PC-9 (cell line): Measurements from ENCODE around the gene CLVS2. TPM values are rescaled to one million over a fixed set of nuclear protein-coding genes. Genes with fewer than 3 reads are reported as not detected.

Experiments
- BruUV-seq: library from RNA; stranded (reverse); fragments of 400-500 nt; replicated peaks from 2 replicates; lab custom pipeline; 2021; lab: Mats Ljungman, UMichigan
- CTCF ChIA-PET: fragments of 300-600 bp; sonication (Branson Sonifier 250); formaldehyde crosslinking; loops from one replicate; lab custom pipeline; 2022; ENCODE audit warnings: antibody characterized with exemption; lab: Charles Lee
- POLR2A ChIA-PET: fragments of 300-600 bp; sonication (Branson Sonifier 250); formaldehyde crosslinking; loops from one replicate; lab custom pipeline; 2022; ENCODE audit warnings: antibody characterized with exemption; ENCODE audit not compliant: unreplicated experiment; lab: Charles Lee
- DNase-seq, 2 experiments: peaks; one replicate each; pipeline versions ENCODE4 v3.0.0 to v3.0.0-alpha.2; 2015 to 2022; ENCODE audit warnings: mixed read lengths in 1 of 2
- H2AFZ ChIP-seq: fragments of 200-600 bp; sonication (generic); 2 replicates; pipeline ENCODE4 v1.8.1; 2017; ENCODE audit warnings: antibody characterized with exemption
- H3F3A ChIP-seq: fragments of 200-600 bp; sonication (generic); 2 replicates; pipeline ENCODE4 v1.8.1; 2017; ENCODE audit warnings: antibody characterized with exemption, mild to moderate bottlenecking, low read depth; ENCODE audit not compliant: insufficient read depth
- H3K27ac ChIP-seq: fragments of 200-600 bp; sonication (generic); 2 replicates; pipeline ENCODE4 v1.6.1; 2016; ENCODE audit warnings: mixed run types
- H3K27me3 ChIP-seq: fragments of 200-600 bp; sonication (generic); 2 replicates; pipeline ENCODE4 v1.6.1; 2016; ENCODE audit warnings: low read depth, mixed run types; ENCODE audit not compliant: insufficient read depth
- H3K36me3 ChIP-seq: fragments of 200-600 bp; sonication (generic); 2 replicates; pipeline ENCODE4 v1.6.1; 2016; ENCODE audit warnings: low read depth, mixed run types
- H3K4me1 ChIP-seq: fragments of 200-600 bp; sonication (generic); replicated peaks from 2 replicates; pipeline ENCODE4 v1.6.1; 2016; ENCODE audit warnings: mixed run types; ENCODE audit not compliant: insufficient read depth
- H3K4me2 ChIP-seq: fragments of 200-600 bp; sonication (generic); 2 replicates; pipeline ENCODE4 v1.6.1; 2017; ENCODE audit warnings: mixed run types
- H3K4me3 ChIP-seq: fragments of 200-600 bp; sonication (generic); 2 replicates; pipeline ENCODE4 v1.6.1; 2016; ENCODE audit warnings: mixed run types
- H3K79me2 ChIP-seq: fragments of 200-600 bp; sonication (generic); 2 replicates; pipeline ENCODE4 v1.6.1; 2017; ENCODE audit warnings: low read depth, mixed run types
- H3K9me2 ChIP-seq: fragments of 200-600 bp; sonication (generic); 2 replicates; pipeline ENCODE4 v1.8.1; 2017; ENCODE audit warnings: mild to moderate bottlenecking; ENCODE audit not compliant: insufficient read depth
- H3K9me3 ChIP-seq: fragments of 200-600 bp; sonication (generic); 2 replicates; pipeline ENCODE4 v1.8.1; 2016; ENCODE audit warnings: low read depth; ENCODE audit not compliant: insufficient read depth
- H4K20me1 ChIP-seq: fragments of 200-600 bp; sonication (generic); 2 replicates; pipeline ENCODE4 v1.8.1; 2017; ENCODE audit not compliant: insufficient read depth
- CTCF ChIP-seq: fragments of 200-600 bp; sonication (generic); conservative IDR thresholded peaks from 2 replicates; pipeline ENCODE4 v1.6.1; 2017; ENCODE audit warnings: mixed run types, antibody characterized with exemption, mild to moderate bottlenecking, moderate library complexity
- EZH2 ChIP-seq: fragments of 200-600 bp; sonication (generic); IDR thresholded peaks from 2 replicates; pipeline ENCODE4 v1.8.0; 2017; ENCODE audit warnings: antibody characterized with exemption, low read depth
- intact Hi-C: fragments of 100-400 bp; cut with micrococcal nuclease; formaldehyde crosslinking; loops from one replicate; pipeline ENCODE4 v1.10.0; 2022; ENCODE audit not compliant: unreplicated experiment
- total RNA-seq: library from RNA; stranded (reverse); gene quantifications from 2 replicates; pipeline ENCODE4 v1.2.3, GENCODE V29; 2021

The CLVS2 gene
- total RNA-seq, 1 experiment from 2014 or later, result not detected

- TF ChIP-seq CTCF, result no peak
- no peak for TF ChIP-seq EZH2
- Histone ChIP-seq H3K27ac (no peak overlapping the region), H3K9me2 (no peaks in the 10 kb centered on the region), H3K79me2 (no peaks in the 10 kb centered on the region), H3K36me3 (no peaks in the 10 kb centered on the region), H3F3A (no peaks in the 10 kb centered on the region), H3K4me2 (no peak overlapping the region), H2AFZ (no peak overlapping the region), H3K9me3 (no peaks in the 10 kb centered on the region), H3K4me1 (peaks cover 9% of the 10 kb centered on the region), H3K27me3 (no peaks in the 10 kb centered on the region), H4K20me1 (no peaks in the 10 kb centered on the region), H3K4me3 (no peak overlapping the region)
- no TSS peak for BruUV-seq
- POLR2A ChIA-PET, result no interaction called here
- no peak for DNase-seq
- intact Hi-C loops, result no loop called here
- CTCF ChIA-PET, result no interaction called here
Observed at GRCh38 chr6:123027408-123027807, 31.4 kb downstream of the CLVS2 start.

- intact Hi-C loops, result no loop called here
- no peaks in the 10 kb centered on the region for H3K36me3 ChIP-seq
- H3K9me2 ChIP-seq, result no peaks in the 10 kb centered on the region
- H3K4me2 ChIP-seq, result no peak overlapping the region
- no peaks in the 10 kb centered on the region for H3K9me3 ChIP-seq
- BruUV-seq, result no TSS peak
- H3K4me3 ChIP-seq, result no peak overlapping the region
- no peak overlapping the region for H3K27ac ChIP-seq
- ChIA-PET CTCF (no interaction called here), POLR2A (no interaction called here)
- H2AFZ ChIP-seq, result no peak overlapping the region
- peaks cover 9% of the 10 kb centered on the region for H3K4me1 ChIP-seq
- no peaks in the 10 kb centered on the region for H3F3A ChIP-seq
- TF ChIP-seq EZH2 (no peak), CTCF (no peak)
- no peaks in the 10 kb centered on the region for H4K20me1 ChIP-seq
- no peak for DNase-seq
- no peaks in the 10 kb centered on the region for H3K27me3 ChIP-seq
- no peaks in the 10 kb centered on the region for H3K79me2 ChIP-seq
Observed at GRCh38 chr6:123028263-123028662, 32.2 kb downstream of the CLVS2 start.

- no peaks in the 10 kb centered on the region for H3F3A ChIP-seq
- H3K36me3 ChIP-seq, result no peaks in the 10 kb centered on the region
- ChIA-PET POLR2A (no interaction called here), CTCF (no interaction called here)
- no peak overlapping the region; the same call in 1 of the 2 replicates for H3K4me2 ChIP-seq
- H3K4me3 ChIP-seq, result no peak overlapping the region
- peak in 1 of 2 experiments; percentile 53 for DNase-seq
- H3K79me2 ChIP-seq, result no peaks in the 10 kb centered on the region
- H3K27ac ChIP-seq, result no peak overlapping the region
- no peaks in the 10 kb centered on the region for H3K27me3 ChIP-seq
- intact Hi-C loops, result no loop called here
- BruUV-seq, result no TSS peak
- no peaks in the 10 kb centered on the region for H3K9me2 ChIP-seq
- no peak overlapping the region for H2AFZ ChIP-seq
- no peak for TF ChIP-seq EZH2
- H3K4me1 ChIP-seq, result peaks cover 9% of the 10 kb centered on the region
- H3K9me3 ChIP-seq, result no peaks in the 10 kb centered on the region
- no peaks in the 10 kb centered on the region for H4K20me1 ChIP-seq
Observed at GRCh38 chr6:123030282-123030681, 34.2 kb downstream of the CLVS2 start.

- Histone ChIP-seq H3K79me2 (no peaks in the 10 kb centered on the region), H3K9me2 (no peaks in the 10 kb centered on the region), H3K4me2 (no peak overlapping the region), H4K20me1 (no peaks in the 10 kb centered on the region), H3F3A (no peaks in the 10 kb centered on the region), H3K9me3 (no peaks in the 10 kb centered on the region), H3K27me3 (no peaks in the 10 kb centered on the region), H3K4me1 (no peaks in the 10 kb centered on the region), H2AFZ (no peak overlapping the region), H3K27ac (no peak overlapping the region), H3K4me3 (no peak overlapping the region), H3K36me3 (no peaks in the 10 kb centered on the region)
- DNase-seq, result no peak
- TF ChIP-seq CTCF, result no peak
- no peak for TF ChIP-seq EZH2
- ChIA-PET CTCF (no interaction called here), POLR2A (no interaction called here)
- intact Hi-C loops, result no loop called here
- BruUV-seq, result no TSS peak
Observed at GRCh38 chr6:123036648-123037047, 40.6 kb downstream of the CLVS2 start.
